ENCODE results near the gene BRME1.

Gene BRME1

GRCh38 chr19:13899393-13899792 lies 6.5 kb downstream of the BRME1 start:
- DNase-seq (ENCODE audit: low spot score in 2 of 2) (no peak), ATAC-seq (replicated peaks; ENCODE audit: extremely low read depth, poor library complexity, severe bottlenecking) (no peak)
- H3K27me3 Mint-ChIP-seq, result no peaks in the 10 kb centered on the region

GRCh38 chr19:13896227-13896626 lies 9.7 kb downstream of the BRME1 start:
- H3K36me3 Mint-ChIP-seq (ENCODE audit: insufficient read depth), result no peaks in the 10 kb centered on the region
- no peaks in the 10 kb centered on the region for H3K9me3 Mint-ChIP-seq
- DNase-seq (ENCODE audit: low spot score in 2 of 2) (no peak), ATAC-seq (replicated peaks; ENCODE audit: extremely low read depth, poor library complexity, severe bottlenecking) (no peak)
- H3K4me1 Mint-ChIP-seq, result no peaks in the 10 kb centered on the region
- H3K27ac Mint-ChIP-seq (ENCODE audit: low read depth), result no peak overlapping the region
- H3K27me3 Mint-ChIP-seq, result no peaks in the 10 kb centered on the region
- H3K4me3 Mint-ChIP-seq, result no peak overlapping the region

More at GRCh38 chr19:13899393-13899792, 6.5 kb downstream of the BRME1 start:
- no peak overlapping the region for H3K27ac Mint-ChIP-seq (ENCODE audit: low read depth)
- H3K4me3 Mint-ChIP-seq, result no peak overlapping the region
- H3K9me3 Mint-ChIP-seq, result no peaks in the 10 kb centered on the region
- no peaks in the 10 kb centered on the region for H3K4me1 Mint-ChIP-seq
- H3K36me3 Mint-ChIP-seq (ENCODE audit: insufficient read depth), result no peaks in the 10 kb centered on the region

GRCh38 chr19:13894552-13894951 lies 11.4 kb downstream of the BRME1 start:
- DNase-seq (ENCODE audit: low spot score in 2 of 2), result no peak
- no peak for ATAC-seq (replicated peaks; ENCODE audit: extremely low read depth, poor library complexity, severe bottlenecking)
- Mint-ChIP-seq H3K4me1 (no peaks in the 10 kb centered on the region), H3K27ac (ENCODE audit: low read depth) (no peak overlapping the region), H3K9me3 (no peaks in the 10 kb centered on the region), H3K27me3 (no peaks in the 10 kb centered on the region), H3K4me3 (no peak overlapping the region), H3K36me3 (ENCODE audit: insufficient read depth) (no peaks in the 10 kb centered on the region)

- H3K36me3 Mint-ChIP-seq (ENCODE audit: insufficient read depth), result no peaks in the 10 kb centered on the region
- no peak for DNase-seq (ENCODE audit: low spot score in 2 of 2)
- no peaks in the 10 kb centered on the region for H3K4me1 Mint-ChIP-seq
- H3K4me3 Mint-ChIP-seq, result no peak overlapping the region
- no peak overlapping the region for H3K27ac Mint-ChIP-seq (ENCODE audit: low read depth)
- H3K27me3 Mint-ChIP-seq, result no peaks in the 10 kb centered on the region
- no peak for ATAC-seq (replicated peaks; ENCODE audit: extremely low read depth, poor library complexity, severe bottlenecking)
- H3K9me3 Mint-ChIP-seq, result no peaks in the 10 kb centered on the region
Measured at GRCh38 chr19:13892870-13893269, 13.0 kb downstream of the BRME1 start.

- H3K27me3 Mint-ChIP-seq, result no peaks in the 10 kb centered on the region
- H3K4me1 Mint-ChIP-seq, result peaks cover 18% of the 10 kb centered on the region
- no peak overlapping the region for H3K27ac Mint-ChIP-seq (ENCODE audit: low read depth)
- no peaks in the 10 kb centered on the region for H3K9me3 Mint-ChIP-seq
- ATAC-seq (replicated peaks; ENCODE audit: extremely low read depth, poor library complexity, severe bottlenecking) (no peak), DNase-seq (ENCODE audit: low spot score in 2 of 2) (no peak)
- H3K36me3 Mint-ChIP-seq (ENCODE audit: insufficient read depth), result peaks cover 2% of the 10 kb centered on the region
- H3K4me3 Mint-ChIP-seq, result no peak overlapping the region
Measured at GRCh38 chr19:13890136-13890535, 15.8 kb downstream of the BRME1 start.

- ATAC-seq (replicated peaks; ENCODE audit: extremely low read depth, poor library complexity, severe bottlenecking) (no peak), DNase-seq (ENCODE audit: low spot score in 2 of 2) (no peak)
- Mint-ChIP-seq H3K27me3 (no peaks in the 10 kb centered on the region), H3K27ac (ENCODE audit: low read depth) (peak overlapping the region; percentile 51), H3K4me3 (peak overlapping the region; percentile 70), H3K9me3 (no peaks in the 10 kb centered on the region), H3K4me1 (peaks cover 31% of the 10 kb centered on the region), H3K36me3 (ENCODE audit: insufficient read depth) (peaks cover 2% of the 10 kb centered on the region)
Measured at GRCh38 chr19:13888281-13888680, 17.6 kb downstream of the BRME1 start.

- Mint-ChIP-seq H3K9me3 (no peaks in the 10 kb centered on the region), H3K27ac (ENCODE audit: low read depth) (peak overlapping the region; percentile 91), H3K36me3 (ENCODE audit: insufficient read depth) (peaks cover 2% of the 10 kb centered on the region), H3K27me3 (no peaks in the 10 kb centered on the region), H3K4me1 (peaks cover 36% of the 10 kb centered on the region), H3K4me3 (peak overlapping the region; percentile 70)
- DNase-seq (ENCODE audit: low spot score in 2 of 2), result no peak
- peak; percentile 69 for ATAC-seq (replicated peaks; ENCODE audit: extremely low read depth, poor library complexity, severe bottlenecking)
Measured at GRCh38 chr19:13887517-13887916, 18.4 kb downstream of the BRME1 start.

- DNase-seq (ENCODE audit: low spot score in 2 of 2) (peak in 1 of 2 donors; percentile 72), ATAC-seq (replicated peaks; ENCODE audit: extremely low read depth, poor library complexity, severe bottlenecking) (peak; percentile 97)
- Mint-ChIP-seq H3K36me3 (ENCODE audit: insufficient read depth) (peaks cover 2% of the 10 kb centered on the region), H3K27ac (ENCODE audit: low read depth) (peak overlapping the region; percentile 91), H3K9me3 (no peaks in the 10 kb centered on the region), H3K4me1 (peaks cover 41% of the 10 kb centered on the region), H3K4me3 (peak overlapping the region; percentile 70), H3K27me3 (no peaks in the 10 kb centered on the region)
Measured at GRCh38 chr19:13887018-13887436, 18.9 kb downstream of the BRME1 start.

- no peaks in the 10 kb centered on the region for H3K9me3 Mint-ChIP-seq
- H3K27me3 Mint-ChIP-seq, result no peaks in the 10 kb centered on the region
- H3K27ac Mint-ChIP-seq (ENCODE audit: low read depth), result peak overlapping the region; percentile 91
- H3K4me1 Mint-ChIP-seq, result peaks cover 52% of the 10 kb centered on the region
- peaks cover 2% of the 10 kb centered on the region for H3K36me3 Mint-ChIP-seq (ENCODE audit: insufficient read depth)
- ATAC-seq (replicated peaks; ENCODE audit: extremely low read depth, poor library complexity, severe bottlenecking) (no peak), DNase-seq (ENCODE audit: low spot score in 2 of 2) (no peak)
- peak overlapping the region; percentile 70 for H3K4me3 Mint-ChIP-seq
Measured at GRCh38 chr19:13885826-13886365, 20.0 kb downstream of the BRME1 start.

GRCh38 chr19:13884726-13885591 lies 21.0 kb downstream of the BRME1 start:
- H3K4me1 Mint-ChIP-seq, result peaks cover 61% of the 10 kb centered on the region
- peak overlapping the region; percentile 91 for H3K27ac Mint-ChIP-seq (ENCODE audit: low read depth)

GRCh38 chr19:13883516-13884064 lies 22.3 kb downstream of the BRME1 start:
- no peaks in the 10 kb centered on the region for H3K9me3 Mint-ChIP-seq
- H3K4me1 Mint-ChIP-seq, result peaks cover 62% of the 10 kb centered on the region
- no peak for DNase-seq (ENCODE audit: low spot score in 2 of 2)
- H3K4me3 Mint-ChIP-seq, result no peak overlapping the region
- H3K36me3 Mint-ChIP-seq (ENCODE audit: insufficient read depth), result peaks cover 2% of the 10 kb centered on the region
- H3K27ac Mint-ChIP-seq (ENCODE audit: low read depth), result peak overlapping the region; percentile 91
- no peaks in the 10 kb centered on the region for H3K27me3 Mint-ChIP-seq
- ATAC-seq (replicated peaks; ENCODE audit: extremely low read depth, poor library complexity, severe bottlenecking), result no peak

More at GRCh38 chr19:13884726-13885591, 21.0 kb downstream of the BRME1 start:
- DNase-seq (ENCODE audit: low spot score in 2 of 2), result no peak
- Mint-ChIP-seq H3K9me3 (no peaks in the 10 kb centered on the region), H3K4me3 (no peak overlapping the region), H3K27me3 (no peaks in the 10 kb centered on the region), H3K36me3 (ENCODE audit: insufficient read depth) (peaks cover 2% of the 10 kb centered on the region)
- ATAC-seq (replicated peaks; ENCODE audit: extremely low read depth, poor library complexity, severe bottlenecking), result no peak

GRCh38 chr19:13882836-13883235 lies 23.1 kb downstream of the BRME1 start:
- Mint-ChIP-seq H3K27me3 (no peaks in the 10 kb centered on the region), H3K27ac (ENCODE audit: low read depth) (no peak overlapping the region), H3K4me1 (peaks cover 62% of the 10 kb centered on the region), H3K9me3 (no peaks in the 10 kb centered on the region), H3K36me3 (ENCODE audit: insufficient read depth) (peaks cover 2% of the 10 kb centered on the region), H3K4me3 (peak overlapping the region; percentile 67)
- DNase-seq (ENCODE audit: low spot score in 2 of 2) (no peak), ATAC-seq (replicated peaks; ENCODE audit: extremely low read depth, poor library complexity, severe bottlenecking) (no peak)

- Mint-ChIP-seq H3K27me3 (no peaks in the 10 kb centered on the region), H3K36me3 (ENCODE audit: insufficient read depth) (peaks cover 2% of the 10 kb centered on the region), H3K4me1 (peaks cover 60% of the 10 kb centered on the region), H3K9me3 (no peaks in the 10 kb centered on the region), H3K4me3 (peak overlapping the region; percentile 67), H3K27ac (ENCODE audit: low read depth) (peak overlapping the region; percentile 75)
- ATAC-seq (replicated peaks; ENCODE audit: extremely low read depth, poor library complexity, severe bottlenecking) (no peak), DNase-seq (ENCODE audit: low spot score in 2 of 2) (no peak)
Measured at GRCh38 chr19:13882419-13882795, 23.5 kb downstream of the BRME1 start.
